Suprapubic skin (tissue), 4 donors: ENCODE results near the gene S100A9. TPM values are rescaled to one million over a fixed set of nuclear protein-coding genes. Genes with fewer than 3 reads are reported as not detected.

Source experiments
- DNase-seq, 2 donors: peaks; one replicate each; pipeline ENCODE4 v3.0.0-alpha.2; 2019; ENCODE audit warnings: low spot score in 2 of 2
- H3K27ac ChIP-seq: fragments of 200-600 bp; sonication (generic); one replicate; pipeline ENCODE4 v1.5.1; 2019
- H3K27me3 ChIP-seq: fragments of 200-600 bp; sonication (generic); one replicate; pipeline ENCODE4 v1.5.1; 2019
- H3K36me3 ChIP-seq: fragments of 200-600 bp; sonication (generic); one replicate; pipeline ENCODE4 v1.5.1; 2019
- H3K4me1 ChIP-seq: fragments of 200-600 bp; sonication (generic); one replicate; pipeline ENCODE4 v1.5.1; 2019
- H3K4me3 ChIP-seq: fragments of 200-600 bp; sonication (generic); one replicate; pipeline ENCODE4 v1.5.1; 2019; ENCODE audit warnings: mild to moderate bottlenecking
- H3K9me3 ChIP-seq: fragments of 200-600 bp; sonication (generic); one replicate; pipeline ENCODE4 v1.5.1; 2019
- CTCF ChIP-seq, 2 donors: fragments of 200-600 bp in 1 of 2; fragments of 450-650 bp in 1 of 2; sonication (generic) in 1 of 2; IDR thresholded peaks; one replicate each; pipeline ENCODE4 v1.5.1; 2016 to 2019; ENCODE audit warnings: antibody characterized with exemption in 2 of 2, mild to moderate bottlenecking in 1 of 2, moderate library complexity in 1 of 2
- EP300 ChIP-seq: sonication (generic); formaldehyde crosslinking; IDR thresholded peaks from one replicate; pipeline ENCODE4 v1.6.1; 2017; ENCODE audit warnings: antibody characterized with exemption
- POLR2A ChIP-seq, 2 donors: fragments of 450-650 bp; IDR thresholded peaks; one replicate each; pipeline ENCODE4 v1.6.1; 2017; ENCODE audit warnings: antibody characterized with exemption in 2 of 2, mild to moderate bottlenecking in 2 of 2, moderate library complexity in 2 of 2
- POLR2AphosphoS5 ChIP-seq, 3 donors: sonication (generic); formaldehyde crosslinking; IDR thresholded peaks; one replicate each; pipeline ENCODE4 v1.6.1; 2017; ENCODE audit warnings: antibody characterized with exemption in 3 of 3
- WGBS: methylation state at CpG from one replicate; pipeline ENCODE4 v1.1.5; 2018; 5-methylcytosine and 5-hydroxymethylcytosine counted together
- total RNA-seq, 4 donors: library from RNA; depleted of rRNA; stranded (reverse); fragments of >200 nt; gene quantifications; one replicate each; pipeline ENCODE4 v1.1.0, GENCODE V29; 2016

S100A9 gene
- total RNA-seq = 10 to 100 TPM; 11.0 to 95.4 (median 51.1) TPM

DNA sequence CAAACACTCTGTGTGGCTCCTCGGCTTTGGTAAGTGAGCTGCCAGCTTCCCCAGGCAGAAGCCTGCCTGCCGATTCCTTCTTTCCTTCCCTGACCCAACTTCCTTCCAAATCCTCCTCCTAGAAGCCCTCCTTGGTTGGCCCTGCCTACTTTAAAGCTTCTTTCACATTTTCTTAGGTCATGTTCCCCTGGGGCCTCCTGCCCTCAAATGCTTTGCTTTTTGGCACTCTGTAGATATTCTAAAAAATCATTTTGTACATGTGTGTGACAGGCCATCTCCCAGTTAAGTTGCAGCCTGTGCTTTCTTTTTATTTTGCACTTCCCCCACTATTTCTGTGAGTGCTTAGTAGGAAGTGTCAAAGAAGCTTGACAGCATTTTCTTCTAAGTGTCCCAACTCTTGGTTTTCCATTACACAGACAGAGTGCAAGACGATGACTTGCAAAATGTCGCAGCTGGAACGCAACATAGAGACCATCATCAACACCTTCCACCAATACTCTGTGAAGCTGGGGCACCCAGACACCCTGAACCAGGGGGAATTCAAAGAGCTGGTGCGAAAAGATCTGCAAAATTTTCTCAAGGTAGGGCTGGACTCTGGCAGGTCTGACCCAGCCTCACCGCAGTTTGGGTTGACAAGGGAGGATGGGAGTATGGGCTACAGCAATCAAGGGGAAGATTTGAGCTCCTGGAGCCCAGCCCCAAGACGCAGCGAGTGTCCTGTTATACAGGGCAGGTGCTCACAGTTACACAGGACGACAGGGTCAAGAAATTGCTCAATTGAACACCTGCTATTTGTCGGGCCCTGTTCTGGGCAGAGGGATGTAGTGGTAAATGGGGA is at the start of gene S100A9:
S100A9 (plus strand) TSS at position 2 of the 838 bp plus-strand sequence; CDS start at position 432, 430 bp downstream.
- Histone ChIP-seq H3K27me3 (no peaks in the 10 kb centered on the region), H3K27ac (peak within 1 kb of the TSS; percentile 5), H3K9me3 (no peaks in the 10 kb centered on the region), H3K4me3 (no peak within 1 kb of the TSS), H3K4me1 (peaks cover 21% of the 10 kb centered on the region), H3K36me3 (no peaks in the 10 kb centered on the region)
- TF ChIP-seq POLR2A (IDR thresholded peaks at IDR 0.05) (no peak), CTCF (IDR thresholded peaks at IDR 0.05) (no peak), EP300 (no peak), POLR2AphosphoS5 (IDR thresholded peaks at IDR 0.05) (no peak)
- peak in 1 of 2 donors; percentile 60 for DNase-seq
- 70% methylated on average over 11 of the region's 11 CpGs for WGBS

DNA sequence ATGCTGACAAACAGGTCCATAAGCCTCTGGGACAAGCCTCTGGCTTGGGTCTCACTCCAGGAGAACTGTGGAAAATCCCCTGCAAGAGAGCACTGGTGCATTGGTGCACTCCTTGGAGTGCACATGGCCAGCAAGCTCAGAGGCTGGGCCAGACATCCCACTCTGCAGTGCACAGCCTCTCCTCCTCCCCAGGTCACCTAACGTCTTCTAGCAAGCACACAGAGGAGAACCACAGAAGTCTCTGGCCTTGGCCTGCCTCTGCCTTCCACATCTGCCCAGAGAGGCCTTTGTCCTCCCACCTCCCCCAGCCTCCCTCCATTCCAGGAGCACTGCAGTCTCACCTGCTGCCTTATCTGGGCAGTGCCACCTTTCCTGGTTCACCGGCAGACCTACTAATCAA is 49.1 kb upstream of the S100A9 start:
- TF ChIP-seq CTCF (IDR thresholded peaks at IDR 0.05) = no peak
- TF ChIP-seq POLR2AphosphoS5 (IDR thresholded peaks at IDR 0.05) = no peak
- TF ChIP-seq EP300 = no peak
- TF ChIP-seq POLR2A (IDR thresholded peaks at IDR 0.05) = no peak
- Histone ChIP-seq H3K9me3 (no peaks in the 10 kb centered on the region), H3K4me1 (peaks cover 4% of the 10 kb centered on the region), H3K27ac (no peak overlapping the region), H3K36me3 (no peaks in the 10 kb centered on the region), H3K27me3 (no peaks in the 10 kb centered on the region), H3K4me3 (no peak overlapping the region)
- no peak for DNase-seq
- 86% methylated on average over 2 of the region's 2 CpGs for WGBS

- Histone ChIP-seq H3K27me3 (no peaks in the 10 kb centered on the region), H3K4me1 (peaks cover 4% of the 10 kb centered on the region), H3K9me3 (no peaks in the 10 kb centered on the region), H3K36me3 (no peaks in the 10 kb centered on the region), H3K4me3 (no peak overlapping the region), H3K27ac (no peak overlapping the region)
- WGBS = 63% methylated on average over 2 of the region's 2 CpGs
- no peak for DNase-seq
- TF ChIP-seq EP300 = no peak
- no peak for TF ChIP-seq POLR2AphosphoS5 (IDR thresholded peaks at IDR 0.05)
- no peak for TF ChIP-seq CTCF (IDR thresholded peaks at IDR 0.05)
- no peak for TF ChIP-seq POLR2A (IDR thresholded peaks at IDR 0.05)
These were observed 48.2 kb upstream of the S100A9 start for GRCh38 chr1:153309441-153309840.

GRCh38 chr1:153310526-153310925 is 47.1 kb upstream of the S100A9 start:
- no peak for DNase-seq

More at GRCh38 chr1:153310526-153310925, 47.1 kb upstream of the S100A9 start:
- Histone ChIP-seq H3K36me3 (no peaks in the 10 kb centered on the region), H3K27me3 (no peaks in the 10 kb centered on the region), H3K4me1 (peaks cover 4% of the 10 kb centered on the region), H3K9me3 (no peaks in the 10 kb centered on the region), H3K27ac (no peak overlapping the region), H3K4me3 (no peak overlapping the region)
- WGBS = 69% methylated on average over 7 of the region's 7 CpGs
- no peak for TF ChIP-seq CTCF (IDR thresholded peaks at IDR 0.05)
- no peak for TF ChIP-seq POLR2A (IDR thresholded peaks at IDR 0.05)
- no peak for TF ChIP-seq EP300
- no peak for TF ChIP-seq POLR2AphosphoS5 (IDR thresholded peaks at IDR 0.05)
